DOHH2 (cell line): ENCODE results near the gene ACE.

Source experiments
- H3F3A ChIP-seq: fragments of 200-600 bp; sonication (generic), shearing (Covaris generic); 2 replicates; pipeline ENCODE4 v1.6.0; 2016; ENCODE audit warnings: antibody characterized with exemption, mild to moderate bottlenecking; ENCODE audit not compliant: control insufficient read depth, insufficient read depth
- H3K27ac ChIP-seq: fragments of 200-600 bp; sonication (generic); 2 replicates; pipeline ENCODE4 v1.5.1; 2014; ENCODE audit warnings: low read depth, mild to moderate bottlenecking, low read length, moderate library complexity
- H3K27me3 ChIP-seq: fragments of 200-600 bp; sonication (generic); 2 replicates; pipeline ENCODE4 v1.6.1; 2014; ENCODE audit warnings: mild to moderate bottlenecking, low read length, mixed read lengths; ENCODE audit not compliant: control insufficient read depth
- H3K36me3 ChIP-seq: fragments of 200-600 bp; sonication (generic); 2 replicates; pipeline ENCODE4 v1.6.1; 2014; ENCODE audit warnings: mild to moderate bottlenecking, low read length, moderate library complexity, mixed read lengths; ENCODE audit not compliant: control insufficient read depth
- H3K4me1 ChIP-seq: fragments of 200-600 bp; sonication (generic); 2 replicates; pipeline ENCODE4 v1.6.1; 2014; ENCODE audit warnings: mild to moderate bottlenecking, low read length, mixed read lengths; ENCODE audit not compliant: control insufficient read depth
- H3K4me2 ChIP-seq: fragments of 200-600 bp; sonication (generic); 2 replicates; pipeline ENCODE4 v1.6.0; 2014; ENCODE audit warnings: mild to moderate bottlenecking, low read length, moderate library complexity
- H3K4me3 ChIP-seq: fragments of 200-600 bp; sonication (generic); 2 replicates; pipeline ENCODE4 v1.5.1; 2014; ENCODE audit warnings: mild to moderate bottlenecking, low read length, mixed read lengths
- H3K79me2 ChIP-seq: fragments of 200-600 bp; sonication (generic); 2 replicates; pipeline ENCODE4 v1.6.1; 2014; ENCODE audit warnings: mild to moderate bottlenecking, low read length, mixed read lengths; ENCODE audit not compliant: control insufficient read depth
- H3K9me2 ChIP-seq: fragments of 200-600 bp; sonication (generic); replicated peaks from 2 replicates; pipeline ENCODE4 v1.6.1; 2014; ENCODE audit warnings: mild to moderate bottlenecking, low read length, mixed read lengths; ENCODE audit not compliant: control insufficient read depth
- H3K9me3 ChIP-seq: fragments of 200-600 bp; sonication (generic); 2 replicates; pipeline ENCODE4 v1.6.1; 2014; ENCODE audit warnings: antibody characterized with exemption, low read length, mixed read lengths; ENCODE audit not compliant: control insufficient read depth, insufficient read depth
- H4K20me1 ChIP-seq: fragments of 200-600 bp; sonication (generic); 2 replicates; pipeline ENCODE4 v1.6.0; 2014; ENCODE audit warnings: low read depth, mild to moderate bottlenecking, antibody characterized with exemption, low read length, moderate library complexity; ENCODE audit not compliant: control insufficient read depth, insufficient read depth
- CTCF ChIP-seq: fragments of 200-600 bp; sonication (generic); IDR thresholded peaks from one replicate; pipeline ENCODE4 v1.5.1; 2014; ENCODE audit warnings: antibody characterized with exemption, mild to moderate bottlenecking, low read depth, low read length; ENCODE audit not compliant: poor library complexity, severe bottlenecking
- EZH2phosphoT487 ChIP-seq: fragments of 200-600 bp; sonication (generic); IDR thresholded peaks from 2 replicates; pipeline ENCODE4 v1.6.1; 2017; ENCODE audit warnings: borderline replicate concordance, mild to moderate bottlenecking, antibody characterized with exemption, low read length, moderate library complexity, mixed read lengths

The ACE gene

DNA sequence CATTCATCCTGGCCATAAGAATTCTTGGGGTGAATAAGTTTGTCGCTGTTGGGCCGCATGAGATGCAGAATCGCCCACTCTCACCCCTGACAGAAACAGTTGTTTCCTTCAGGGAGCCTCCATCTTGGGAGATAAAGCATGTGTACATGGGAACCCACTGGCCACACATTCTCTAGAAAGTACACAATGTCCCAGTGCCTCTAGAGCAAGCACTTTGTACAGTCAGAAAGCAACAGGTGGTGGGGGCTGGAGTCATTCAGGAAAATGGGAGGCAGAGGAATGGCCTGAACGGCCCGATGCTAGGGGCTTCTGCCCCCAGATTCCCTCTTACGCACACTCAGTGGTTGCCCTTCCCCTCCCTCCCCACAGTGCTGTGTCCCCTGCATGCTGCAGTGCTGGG, 16.1 kb downstream of the ACE start:
- Histone ChIP-seq H3K4me3 (no peak overlapping the region), H3K36me3 (no peaks in the 10 kb centered on the region), H3K9me3 (no peaks in the 10 kb centered on the region), H3K79me2 (no peaks in the 10 kb centered on the region), H3K4me1 (no peaks in the 10 kb centered on the region), H3K4me2 (no peak overlapping the region), H3K27ac (no peak overlapping the region), H3K27me3 (no peaks in the 10 kb centered on the region), H4K20me1 (no peaks in the 10 kb centered on the region), H3K9me2 (no peaks in the 10 kb centered on the region), H3F3A (no peaks in the 10 kb centered on the region)
- TF ChIP-seq EZH2phosphoT487 (no peak), CTCF (no peak)

DNA sequence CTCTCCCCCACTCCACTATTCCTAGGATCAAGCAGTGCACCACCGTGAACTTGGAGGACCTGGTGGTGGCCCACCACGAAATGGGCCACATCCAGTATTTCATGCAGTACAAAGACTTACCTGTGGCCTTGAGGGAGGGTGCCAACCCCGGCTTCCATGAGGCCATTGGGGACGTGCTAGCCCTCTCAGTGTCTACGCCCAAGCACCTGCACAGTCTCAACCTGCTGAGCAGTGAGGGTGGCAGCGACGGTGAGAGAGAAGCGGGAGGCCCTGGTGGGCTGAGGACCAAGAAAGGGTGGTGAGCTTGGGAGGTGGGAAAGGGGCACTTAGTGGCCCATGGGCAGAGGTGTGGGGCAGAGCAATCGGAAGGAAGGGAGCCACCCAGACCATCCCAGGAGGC, 16.6 kb downstream of the ACE start:
- TF ChIP-seq EZH2phosphoT487: no peak
- TF ChIP-seq CTCF: no peak
- Histone ChIP-seq H3K27me3 (no peaks in the 10 kb centered on the region), H3K27ac (no peak overlapping the region), H3K4me1 (no peaks in the 10 kb centered on the region), H3K36me3 (no peaks in the 10 kb centered on the region), H3K9me2 (no peaks in the 10 kb centered on the region), H3K4me2 (no peak overlapping the region), H3F3A (no peaks in the 10 kb centered on the region), H3K9me3 (no peaks in the 10 kb centered on the region), H3K79me2 (no peaks in the 10 kb centered on the region), H3K4me3 (no peak overlapping the region), H4K20me1 (no peaks in the 10 kb centered on the region)

DNA sequence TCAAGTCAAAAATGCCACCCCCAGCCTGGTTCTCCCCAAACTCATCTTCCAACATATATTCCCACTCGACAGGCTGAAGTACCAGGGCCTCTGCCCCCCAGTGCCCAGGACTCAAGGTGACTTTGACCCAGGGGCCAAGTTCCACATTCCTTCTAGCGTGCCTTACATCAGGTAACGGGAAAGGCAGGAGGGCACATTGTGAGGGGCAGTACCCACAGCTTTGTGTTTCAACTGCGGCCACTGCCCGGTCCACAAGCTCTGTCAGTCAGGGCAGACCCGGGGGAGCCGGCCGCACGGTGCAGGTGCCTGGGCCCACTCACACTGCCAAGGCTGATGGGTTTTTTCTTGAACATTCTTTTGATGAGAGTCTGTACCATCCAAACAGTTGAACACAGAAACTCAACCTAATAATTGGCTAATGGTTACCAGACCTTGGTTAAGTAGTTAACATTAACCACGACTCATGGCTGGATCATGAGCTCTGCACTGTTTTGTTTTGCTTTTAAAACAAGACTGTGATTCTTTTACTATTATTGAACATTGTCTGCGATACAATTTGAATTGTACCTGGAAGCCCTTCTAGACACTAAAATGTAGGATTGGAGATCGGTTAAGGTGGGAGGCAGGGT, 17.6 kb downstream of the ACE start:
- no peaks in the 10 kb centered on the region for H3K9me3 ChIP-seq
- H3K9me2 ChIP-seq: no peaks in the 10 kb centered on the region
- no peaks in the 10 kb centered on the region for H3K79me2 ChIP-seq
- H3K4me3 ChIP-seq: no peak overlapping the region
- H3K4me2 ChIP-seq: no peak overlapping the region
- H4K20me1 ChIP-seq: no peaks in the 10 kb centered on the region
- no peaks in the 10 kb centered on the region for H3K36me3 ChIP-seq
- no peaks in the 10 kb centered on the region for H3K27me3 ChIP-seq
- TF ChIP-seq CTCF (no peak), EZH2phosphoT487 (no peak)
- no peaks in the 10 kb centered on the region for H3K4me1 ChIP-seq
- no peak overlapping the region for H3K27ac ChIP-seq
- H3F3A ChIP-seq: no peaks in the 10 kb centered on the region
